Measurements from ENCODE around the gene NPSR1. TPM values are rescaled to one million over a fixed set of nuclear protein-coding genes. Genes with fewer than 3 reads are reported as not detected.

The NPSR1 gene
- polyA plus RNA-seq, 1 of the 3 experiments (the other 2 are of a cell fraction): not detected

DNA sequence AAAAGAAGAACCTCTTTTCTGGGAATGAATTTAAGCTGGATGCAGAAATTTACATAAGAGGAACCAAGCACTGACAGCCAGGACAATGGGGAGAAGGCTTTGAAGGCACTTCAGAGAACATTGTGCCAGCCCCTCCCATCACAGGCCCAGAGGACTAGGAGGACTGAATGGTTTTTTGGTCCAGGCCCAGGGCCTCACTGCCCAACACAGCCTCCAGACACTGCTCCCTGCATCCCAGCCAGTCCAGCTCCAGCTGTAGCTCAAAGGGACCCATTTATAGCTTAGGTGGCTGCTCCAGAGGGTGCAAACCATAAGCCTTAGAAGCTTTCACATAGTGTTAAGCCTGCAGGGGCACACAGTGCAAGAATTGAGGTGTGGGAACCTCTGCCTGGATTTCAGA lies 237.2 kb downstream of the NPSR1 start:
- Histone ChIP-seq H2AFZ (ENCODE audit: low read depth) (no peak overlapping the region), H3F3A (replicated peaks; ENCODE audit: insufficient read depth) (peaks cover 9% of the 10 kb centered on the region), H3K4me3 (ENCODE audit: low read depth in 2 of 2, low read length in 1 of 2) (no peak overlapping the region), H3K27me3 (ENCODE audit: insufficient read depth) (peaks cover 14% of the 10 kb centered on the region; the same call in 1 of the 2 replicates), H4K20me1 (ENCODE audit: insufficient read depth) (no peaks in the 10 kb centered on the region), H3K27ac (ENCODE audit: low read depth in 2 of 2, low read length in 1 of 2) (no peak overlapping the region), H3K9me2 (no peaks in the 10 kb centered on the region), H3K36me3 (replicated peaks in 1 of 2; ENCODE audit: control insufficient read depth in 1 of 2, insufficient read depth in 2 of 2, low read length in 1 of 2) (no peaks in the 10 kb centered on the region), H3K4me2 (no peak overlapping the region), H3K79me2 (ENCODE audit: insufficient read depth) (no peaks in the 10 kb centered on the region), H3K4me1 (ENCODE audit: control insufficient read depth in 1 of 2, insufficient read depth in 2 of 2, low read depth in 1 of 2, low read length in 1 of 2) (no peaks in the 10 kb centered on the region), H3K9ac (no peak overlapping the region), H3K9me3 (no peaks in the 10 kb centered on the region)
- POLR2A ChIA-PET: no interaction called here
- no peak for DNase-seq
- no peak for TF ChIP-seq NRF1 (IDR thresholded peaks at IDR 0.05; ENCODE audit: low read depth, low read length)
- no peak for TF ChIP-seq GABPA (IDR thresholded peaks at IDR 0.05; ENCODE audit: low read depth)
- TF ChIP-seq MXI1 (IDR thresholded peaks at IDR 0.05; ENCODE audit: low read depth, low read length): no peak
- no peak for TF ChIP-seq RCOR1 (IDR thresholded peaks at IDR 0.05; ENCODE audit: low read length)
- no peak for TF ChIP-seq YY1 (IDR thresholded peaks at IDR 0.05; ENCODE audit: low read depth)
- no peak for TF ChIP-seq FOSL2 (IDR thresholded peaks at IDR 0.05; ENCODE audit: borderline replicate concordance, low read depth)
- TF ChIP-seq, protein P1, sequence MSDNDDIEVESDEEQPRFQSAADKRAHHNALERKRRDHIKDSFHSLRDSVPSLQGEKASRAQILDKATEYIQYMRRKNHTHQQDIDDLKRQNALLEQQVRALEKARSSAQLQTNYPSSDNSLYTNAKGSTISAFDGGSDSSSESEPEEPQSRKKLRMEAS (IDR thresholded peaks at IDR 0.05; ENCODE audit: low read depth): no peak
- TF ChIP-seq FOXM1 (IDR thresholded peaks at IDR 0.05; ENCODE audit: low read depth): no peak
- TF ChIP-seq POLR2AphosphoS5 (IDR thresholded peaks at IDR 0.05; ENCODE audit: low read depth, low read length): no peak
- TF ChIP-seq, protein P2, sequence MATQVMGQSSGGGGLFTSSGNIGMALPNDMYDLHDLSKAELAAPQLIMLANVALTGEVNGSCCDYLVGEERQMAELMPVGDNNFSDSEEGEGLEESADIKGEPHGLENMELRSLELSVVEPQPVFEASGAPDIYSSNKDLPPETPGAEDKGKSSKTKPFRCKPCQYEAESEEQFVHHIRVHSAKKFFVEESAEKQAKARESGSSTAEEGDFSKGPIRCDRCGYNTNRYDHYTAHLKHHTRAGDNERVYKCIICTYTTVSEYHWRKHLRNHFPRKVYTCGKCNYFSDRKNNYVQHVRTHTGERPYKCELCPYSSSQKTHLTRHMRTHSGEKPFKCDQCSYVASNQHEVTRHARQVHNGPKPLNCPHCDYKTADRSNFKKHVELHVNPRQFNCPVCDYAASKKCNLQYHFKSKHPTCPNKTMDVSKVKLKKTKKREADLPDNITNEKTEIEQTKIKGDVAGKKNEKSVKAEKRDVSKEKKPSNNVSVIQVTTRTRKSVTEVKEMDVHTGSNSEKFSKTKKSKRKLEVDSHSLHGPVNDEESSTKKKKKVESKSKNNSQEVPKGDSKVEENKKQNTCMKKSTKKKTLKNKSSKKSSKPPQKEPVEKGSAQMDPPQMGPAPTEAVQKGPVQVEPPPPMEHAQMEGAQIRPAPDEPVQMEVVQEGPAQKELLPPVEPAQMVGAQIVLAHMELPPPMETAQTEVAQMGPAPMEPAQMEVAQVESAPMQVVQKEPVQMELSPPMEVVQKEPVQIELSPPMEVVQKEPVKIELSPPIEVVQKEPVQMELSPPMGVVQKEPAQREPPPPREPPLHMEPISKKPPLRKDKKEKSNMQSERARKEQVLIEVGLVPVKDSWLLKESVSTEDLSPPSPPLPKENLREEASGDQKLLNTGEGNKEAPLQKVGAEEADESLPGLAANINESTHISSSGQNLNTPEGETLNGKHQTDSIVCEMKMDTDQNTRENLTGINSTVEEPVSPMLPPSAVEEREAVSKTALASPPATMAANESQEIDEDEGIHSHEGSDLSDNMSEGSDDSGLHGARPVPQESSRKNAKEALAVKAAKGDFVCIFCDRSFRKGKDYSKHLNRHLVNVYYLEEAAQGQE (IDR thresholded peaks at IDR 0.05; ENCODE audit: low read depth, low read length): no peak
- TF ChIP-seq USF1 (IDR thresholded peaks at IDR 0.05; ENCODE audit: borderline replicate concordance, low read depth): no peak
- TF ChIP-seq, protein P3, sequence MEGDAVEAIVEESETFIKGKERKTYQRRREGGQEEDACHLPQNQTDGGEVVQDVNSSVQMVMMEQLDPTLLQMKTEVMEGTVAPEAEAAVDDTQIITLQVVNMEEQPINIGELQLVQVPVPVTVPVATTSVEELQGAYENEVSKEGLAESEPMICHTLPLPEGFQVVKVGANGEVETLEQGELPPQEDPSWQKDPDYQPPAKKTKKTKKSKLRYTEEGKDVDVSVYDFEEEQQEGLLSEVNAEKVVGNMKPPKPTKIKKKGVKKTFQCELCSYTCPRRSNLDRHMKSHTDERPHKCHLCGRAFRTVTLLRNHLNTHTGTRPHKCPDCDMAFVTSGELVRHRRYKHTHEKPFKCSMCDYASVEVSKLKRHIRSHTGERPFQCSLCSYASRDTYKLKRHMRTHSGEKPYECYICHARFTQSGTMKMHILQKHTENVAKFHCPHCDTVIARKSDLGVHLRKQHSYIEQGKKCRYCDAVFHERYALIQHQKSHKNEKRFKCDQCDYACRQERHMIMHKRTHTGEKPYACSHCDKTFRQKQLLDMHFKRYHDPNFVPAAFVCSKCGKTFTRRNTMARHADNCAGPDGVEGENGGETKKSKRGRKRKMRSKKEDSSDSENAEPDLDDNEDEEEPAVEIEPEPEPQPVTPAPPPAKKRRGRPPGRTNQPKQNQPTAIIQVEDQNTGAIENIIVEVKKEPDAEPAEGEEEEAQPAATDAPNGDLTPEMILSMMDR (IDR thresholded peaks at IDR 0.05): no peak
- TF ChIP-seq GATA2 (CRISPR knock-in tag; IDR thresholded peaks at IDR 0.05): no peak
- TF ChIP-seq, protein P4, sequence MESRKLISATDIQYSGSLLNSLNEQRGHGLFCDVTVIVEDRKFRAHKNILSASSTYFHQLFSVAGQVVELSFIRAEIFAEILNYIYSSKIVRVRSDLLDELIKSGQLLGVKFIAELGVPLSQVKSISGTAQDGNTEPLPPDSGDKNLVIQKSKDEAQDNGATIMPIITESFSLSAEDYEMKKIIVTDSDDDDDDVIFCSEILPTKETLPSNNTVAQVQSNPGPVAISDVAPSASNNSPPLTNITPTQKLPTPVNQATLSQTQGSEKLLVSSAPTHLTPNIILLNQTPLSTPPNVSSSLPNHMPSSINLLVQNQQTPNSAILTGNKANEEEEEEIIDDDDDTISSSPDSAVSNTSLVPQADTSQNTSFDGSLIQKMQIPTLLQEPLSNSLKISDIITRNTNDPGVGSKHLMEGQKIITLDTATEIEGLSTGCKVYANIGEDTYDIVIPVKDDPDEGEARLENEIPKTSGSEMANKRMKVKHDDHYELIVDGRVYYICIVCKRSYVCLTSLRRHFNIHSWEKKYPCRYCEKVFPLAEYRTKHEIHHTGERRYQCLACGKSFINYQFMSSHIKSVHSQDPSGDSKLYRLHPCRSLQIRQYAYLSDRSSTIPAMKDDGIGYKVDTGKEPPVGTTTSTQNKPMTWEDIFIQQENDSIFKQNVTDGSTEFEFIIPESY (IDR thresholded peaks at IDR 0.05; ENCODE audit: borderline replicate concordance, low read depth): no peak
- no peak for TF ChIP-seq EZH2phosphoT487 (IDR thresholded peaks at IDR 0.05; ENCODE audit: borderline replicate concordance, low read depth)
- no peak for TF ChIP-seq ELF1 (IDR thresholded peaks at IDR 0.05)
- CTCF ChIA-PET: no interaction called here

Small RNA genes lying within 50 kb of the gene (small RNA-seq; reads per million reads assigned to genes)
- gene RF00322 (0 reads per million in 7 experiments), gene RN7SL132P (0 reads per million in 7 experiments)

Data from SK-N-SH (cell line).